ENCODE measurements around the gene PLA2G3. TPM values are rescaled to one million over a fixed set of nuclear protein-coding genes. Genes with fewer than 3 reads are reported as not detected.
"Not testable (repeated sequence)": the region's sequence is repeated elsewhere in the genome, so short reads cannot be mapped to it uniquely, and the experiment has no call there.

The PLA2G3 gene
- polyA plus RNA-seq, 1 experiment: 0.10 TPM

DNA sequence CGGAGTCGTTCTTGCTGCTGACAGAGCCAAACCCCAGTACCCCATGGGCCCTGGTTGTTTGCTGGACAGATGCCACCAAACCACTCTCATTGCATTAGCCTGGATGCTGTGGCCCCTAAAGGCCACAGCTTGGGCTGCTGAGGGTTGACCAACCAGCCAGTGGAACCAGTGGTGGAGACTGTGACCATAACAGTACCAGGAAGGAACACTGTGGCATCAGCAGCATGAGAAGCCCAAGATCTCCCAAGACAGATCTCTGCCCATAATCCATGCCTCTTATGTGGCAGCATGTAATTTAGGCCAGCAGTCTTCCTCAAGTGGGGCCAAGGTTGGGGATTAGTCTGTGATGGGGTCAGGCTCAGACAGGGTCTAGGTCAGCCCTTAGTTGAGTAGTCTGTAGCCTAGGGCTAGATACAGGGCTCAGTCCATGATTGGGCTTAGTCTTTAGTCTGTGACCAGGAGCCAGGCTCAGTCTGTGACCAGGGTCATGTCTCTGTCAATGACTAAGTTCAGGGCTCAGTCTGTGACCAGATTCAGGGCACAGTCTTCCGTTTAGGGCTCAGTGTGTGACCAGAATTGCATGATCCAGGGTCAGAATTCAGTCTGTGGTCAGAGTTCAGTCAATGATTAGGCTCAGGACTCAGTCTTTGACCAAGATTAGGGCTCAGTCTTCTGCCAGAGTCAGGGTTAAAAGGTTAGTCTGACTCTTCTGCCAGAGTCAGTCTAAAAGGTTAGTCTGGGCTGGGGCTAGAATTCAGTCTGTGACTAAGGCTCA, 22.1 kb downstream of the PLA2G3 start:
- POLR2A ChIA-PET: no interaction called here
- Histone ChIP-seq H3K4me3 (ENCODE audit: low read depth, low read length) (no peak overlapping the region), H3K27me3 (ENCODE audit: control insufficient read depth, insufficient read depth, low read length) (peaks cover 5% of the 10 kb centered on the region), H3K27ac (ENCODE audit: low read depth, low read length) (no peak overlapping the region), H3K9me3 (ENCODE audit: control insufficient read depth, insufficient read depth, low read length) (no peaks in the 10 kb centered on the region)
- TF ChIP-seq CTCF (IDR thresholded peaks at IDR 0.05; ENCODE audit: low read depth, low read length): no peak
- CTCF ChIA-PET: interaction anchor here (1.1 to 1.6 kb wide), 2 partner anchors 10 to 11 kb away, joined by 5 to 12 read pairs; partner anchors contain the start of gene SELENOM
- no peak for DNase-seq (ENCODE audit: low read depth, low spot score)

- H3K27ac ChIP-seq (ENCODE audit: low read depth, low read length); H3K27me3 ChIP-seq (ENCODE audit: control insufficient read depth, insufficient read depth, low read length); H3K9me3 ChIP-seq (ENCODE audit: control insufficient read depth, insufficient read depth, low read length); POLR2A ChIA-PET; H3K4me3 ChIP-seq (ENCODE audit: low read depth, low read length); DNase-seq (ENCODE audit: low read depth, low spot score): not testable (repeated sequence)
- CTCF ChIA-PET: interaction anchor here (0.6 kb wide), 1 partner anchor 193 kb away, joined by 4 read pairs; no protein-coding TSS in a partner anchor
Observed at GRCh38 chr22:31112547-31113091, 27.7 kb downstream of the PLA2G3 start.

DNA sequence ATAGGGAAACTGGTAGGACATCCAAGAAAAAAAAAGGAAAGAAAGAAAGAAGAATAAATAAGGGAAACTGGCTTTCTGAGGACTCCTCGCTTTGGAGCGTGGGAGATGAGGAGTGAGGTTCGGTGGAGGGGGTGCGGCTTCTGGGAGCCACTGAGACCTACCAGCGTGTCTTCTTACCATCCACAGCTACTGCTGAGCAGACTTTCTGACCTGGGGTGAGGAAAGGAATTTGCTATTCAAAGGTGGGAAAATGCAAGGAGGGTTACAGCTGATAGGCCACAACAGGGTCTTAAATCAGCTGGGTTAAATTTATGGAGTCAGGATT, 32.5 kb downstream of the PLA2G3 start:
- Histone ChIP-seq H3K4me3 (ENCODE audit: low read depth, low read length) (peak overlapping the region; percentile 54), H3K9me3 (ENCODE audit: control insufficient read depth, insufficient read depth, low read length) (peaks cover 11% of the 10 kb centered on the region), H3K27ac (ENCODE audit: low read depth, low read length) (peak overlapping the region; percentile 61), H3K27me3 (ENCODE audit: control insufficient read depth, insufficient read depth, low read length) (no peaks in the 10 kb centered on the region)
- POLR2A ChIA-PET: interaction anchor here (0.5 to 2.0 kb wide), 10 partner anchors 9 to 141 kb away, joined by 3 to 10 read pairs (median 4); partner anchors contain the start of genes MORC2, SMTN and TUG1
- CTCF ChIA-PET: interaction anchor here (0.7 to 3.1 kb wide), 31 partner anchors 8 to 207 kb away, joined by 3 to 72 read pairs (median 5); partner anchors contain the start of genes LIMK2 and PLA2G3
- no peak for DNase-seq (ENCODE audit: low read depth, low spot score)
- no peak for TF ChIP-seq CTCF (IDR thresholded peaks at IDR 0.05; ENCODE audit: low read depth, low read length)

DNA sequence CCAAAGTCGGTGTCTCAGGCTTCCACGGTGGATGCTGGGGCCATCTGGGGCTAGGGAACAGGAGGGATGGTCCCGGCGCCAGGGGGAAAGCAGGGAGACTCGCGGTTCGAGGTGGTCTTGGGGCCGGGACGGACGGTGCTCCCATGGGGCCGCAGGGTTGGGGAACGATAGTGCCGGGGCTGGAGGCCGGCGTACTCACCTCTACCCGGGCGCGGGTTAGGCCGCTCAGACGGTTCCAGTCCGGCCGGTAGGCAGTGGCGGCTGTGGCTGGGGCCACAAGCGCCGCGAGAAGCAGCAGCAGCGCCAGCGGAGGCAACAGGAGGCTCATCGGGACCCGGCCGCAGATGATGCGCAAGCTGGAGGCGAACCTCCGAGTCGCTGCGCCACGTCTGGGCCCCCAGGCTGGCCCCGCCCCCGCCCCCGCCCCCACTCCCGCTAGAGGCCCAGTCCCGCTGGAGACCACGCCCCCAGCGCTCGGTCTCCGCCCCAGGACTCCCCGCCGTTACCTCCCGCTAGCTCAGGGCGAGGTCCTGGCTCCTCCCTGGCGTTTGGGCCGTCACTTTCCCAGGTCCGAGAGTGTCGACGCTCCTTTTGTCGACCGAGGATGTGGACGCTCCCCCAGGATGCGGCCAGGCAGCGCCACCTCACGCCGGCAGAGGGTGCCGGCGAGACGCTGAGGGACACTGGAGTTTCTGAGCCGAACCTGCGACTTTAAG, 33.0 kb downstream of the PLA2G3 start, which contains the start of gene SELENOM:
Gene SELENOM, minus strand, starts transcription at position 391 of the 716 bp plus-strand sequence. Its CDS starts 63 bp downstream, at position 328.
- Histone ChIP-seq H3K4me3 (ENCODE audit: low read depth, low read length) (peak within 1 kb of the TSS; percentile 95), H3K27ac (ENCODE audit: low read depth, low read length) (peak within 1 kb of the TSS; percentile 98), H3K9me3 (ENCODE audit: control insufficient read depth, insufficient read depth, low read length) (peaks cover 6% of the 10 kb centered on the region), H3K27me3 (ENCODE audit: control insufficient read depth, insufficient read depth, low read length) (no peaks in the 10 kb centered on the region)
- POLR2A ChIA-PET: interaction anchor here (0.7 to 2.0 kb wide), 10 partner anchors 8 to 141 kb away, joined by 3 to 10 read pairs (median 4); partner anchors contain the start of genes MORC2, SMTN and TUG1
- CTCF ChIA-PET: interaction anchor here (0.5 to 3.1 kb wide), 57 partner anchors 8 to 688 kb away, joined by 3 to 72 read pairs (median 4); partner anchors contain the start of genes LIMK2, MORC2, PIK3IP1 and PLA2G3
- TF ChIP-seq CTCF (IDR thresholded peaks at IDR 0.05; ENCODE audit: low read depth, low read length): peak; percentile 97
- DNase-seq (ENCODE audit: low read depth, low spot score): peak; percentile 97

DNA sequence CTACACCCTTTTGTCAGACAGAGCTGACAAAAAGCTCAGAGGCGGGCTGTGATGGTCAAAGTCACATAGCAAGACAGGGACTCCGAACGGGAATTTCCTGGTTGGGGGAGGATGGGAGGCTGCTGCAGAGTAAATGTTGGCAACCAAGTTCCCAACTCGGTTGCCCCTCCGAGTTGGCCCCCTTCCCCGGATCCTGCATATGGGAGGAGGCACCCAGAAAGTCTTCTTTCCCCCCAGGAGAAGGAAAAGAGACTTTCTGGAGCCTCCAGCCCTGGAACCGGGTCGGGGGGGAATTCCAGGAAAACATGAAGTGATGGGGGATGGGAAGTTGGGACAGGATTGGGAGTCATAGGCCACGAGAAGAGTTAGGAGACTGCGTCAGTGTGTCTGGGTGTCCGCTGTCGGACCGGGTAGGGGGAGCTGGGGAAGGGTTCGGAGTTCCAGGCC, 33.6 kb downstream of the PLA2G3 start:
- Histone ChIP-seq H3K27ac (ENCODE audit: low read depth, low read length) (peak overlapping the region; percentile 98), H3K27me3 (ENCODE audit: control insufficient read depth, insufficient read depth, low read length) (no peaks in the 10 kb centered on the region), H3K4me3 (ENCODE audit: low read depth, low read length) (peak overlapping the region; percentile 95), H3K9me3 (ENCODE audit: control insufficient read depth, insufficient read depth, low read length) (peaks cover 6% of the 10 kb centered on the region; the same call in 1 of the 2 replicates)
- no peak for TF ChIP-seq CTCF (IDR thresholded peaks at IDR 0.05; ENCODE audit: low read depth, low read length)
- ChIA-PET POLR2A (interaction anchor here (0.6 to 2.0 kb wide), 9 partner anchors 8 to 161 kb away, joined by 3 to 10 read pairs (median 5); partner anchors contain the start of genes MORC2, SMTN and TUG1), CTCF (interaction anchor here (0.6 to 3.1 kb wide), 10 partner anchors 11 to 687 kb away, joined by 3 to 72 read pairs (median 8); partner anchors contain the start of gene LIMK2)
- no peak for DNase-seq (ENCODE audit: low read depth, low spot score)

All from AG04450 (cell line).